Measurements from ENCODE around the gene SRRM1.
"Not testable (repeated sequence)": the region's sequence is repeated elsewhere in the genome, so short reads cannot be mapped to it uniquely, and the experiment has no call there.

Gene SRRM1

GRCh38 chr1:24693827-24694379 lies 50.8 kb downstream of the SRRM1 start:
- no peak for DNase-seq (ENCODE audit: low read depth, low spot score)

- DNase-seq (ENCODE audit: low read depth, low spot score) = peak; percentile 36
These were observed 51.3 kb downstream of the SRRM1 start for GRCh38 chr1:24694380-24694843.

- peak; percentile 66 for DNase-seq (ENCODE audit: low read depth, low spot score)
These were observed 52.3 kb downstream of the SRRM1 start for GRCh38 chr1:24695202-24695974.

GRCh38 chr1:24696041-24696755 lies 53.1 kb downstream of the SRRM1 start:
- DNase-seq (ENCODE audit: low read depth, low spot score) = no peak

GRCh38 chr1:24696756-24697330 lies 53.7 kb downstream of the SRRM1 start:
- no peak for DNase-seq (ENCODE audit: low read depth, low spot score)

- DNase-seq (ENCODE audit: low read depth, low spot score) = not testable (repeated sequence)
These were observed 54.4 kb downstream of the SRRM1 start for GRCh38 chr1:24697453-24698001.

- DNase-seq (ENCODE audit: low read depth, low spot score) = not testable (repeated sequence)
These were observed 55.2 kb downstream of the SRRM1 start for GRCh38 chr1:24698326-24698725.

- no peak for DNase-seq (ENCODE audit: low read depth, low spot score)
These were observed 56.5 kb downstream of the SRRM1 start for GRCh38 chr1:24699628-24700027.

- peak; percentile 50 for DNase-seq (ENCODE audit: low read depth, low spot score)
These were observed 59.6 kb downstream of the SRRM1 start for GRCh38 chr1:24702511-24703293.

GRCh38 chr1:24704411-24705259 lies 61.5 kb downstream of the SRRM1 start:
- DNase-seq (ENCODE audit: low read depth, low spot score) = peak; percentile 65

- peak; percentile 96 for DNase-seq (ENCODE audit: low read depth, low spot score)
These were observed 62.4 kb downstream of the SRRM1 start for GRCh38 chr1:24705260-24706073.

- not testable (repeated sequence) for DNase-seq (ENCODE audit: low read depth, low spot score)
These were observed 62.9 kb downstream of the SRRM1 start for GRCh38 chr1:24706074-24706389.

- no peak for DNase-seq (ENCODE audit: low read depth, low spot score)
These were observed 64.6 kb downstream of the SRRM1 start for GRCh38 chr1:24707687-24708086.

GRCh38 chr1:24708938-24709337 lies 65.8 kb downstream of the SRRM1 start:
- DNase-seq (ENCODE audit: low read depth, low spot score) = no peak

- DNase-seq (ENCODE audit: low read depth, low spot score) = no peak
These were observed 66.8 kb downstream of the SRRM1 start for GRCh38 chr1:24709791-24710441.

GRCh38 chr1:24711329-24711728 lies 68.2 kb downstream of the SRRM1 start:
- DNase-seq (ENCODE audit: low read depth, low spot score) = no peak

- no peak for DNase-seq (ENCODE audit: low read depth, low spot score)
These were observed 70.1 kb downstream of the SRRM1 start for GRCh38 chr1:24713176-24713575.

GRCh38 chr1:24713736-24714135 lies 70.6 kb downstream of the SRRM1 start:
- no peak for DNase-seq (ENCODE audit: low read depth, low spot score)

All from ELF-1 (cell line).